Naive thymus-derived CD4-positive, alpha-beta T cell (primary cell): ENCODE measurements around the gene VDR. TPM values are rescaled to one million over a fixed set of nuclear protein-coding genes. Genes with fewer than 3 reads are reported as not detected.

Experiments used
- ATAC-seq: fragments of 150-1000 bp; cut with Tn5 transposase; 2 replicates; pipeline ENCODE4 v1.10.0; 2021; ENCODE audit warnings: mild to moderate bottlenecking, moderate library complexity
- CTCF ChIA-PET: fragments of 350-600 bp; sonication (Branson Sonifier 250); formaldehyde crosslinking; loops from one replicate; lab custom pipeline; 2021; ENCODE audit warnings: antibody characterized with exemption; lab: Charles Lee
- POLR2A ChIA-PET: fragments of 350-600 bp; sonication (Branson Sonifier 250); formaldehyde crosslinking; loops from one replicate; lab custom pipeline; 2021; ENCODE audit warnings: antibody characterized with exemption, inconsistent platforms; lab: Charles Lee
- DNase-seq, 9 donors: peaks; one replicate each; pipeline versions ENCODE4 v3.0.0 to v3.0.0-alpha.2; 2020 to 2022; ENCODE audit warnings: mixed read lengths in 1 of 9
- H3K27ac ChIP-seq: one replicate; pipeline ENCODE4 v1.7.0; 2013; ENCODE audit warnings: mild to moderate bottlenecking, low read depth, low read length, moderate library complexity
- H3K27me3 ChIP-seq, 2 donors: one replicate each; pipeline ENCODE4 v1.7.0; 2013; ENCODE audit warnings: low read length in 2 of 2, mild to moderate bottlenecking in 2 of 2, moderate library complexity in 2 of 2; ENCODE audit not compliant: control insufficient read depth in 2 of 2, insufficient read depth in 2 of 2
- H3K36me3 ChIP-seq, 3 experiments: 1 replicate in 2 of 3; 2 replicates in 1 of 3; pipeline ENCODE4 v1.7.0; 2013; ENCODE audit warnings: low read length in 3 of 3, mild to moderate bottlenecking in 3 of 3, moderate library complexity in 1 of 3; ENCODE audit not compliant: insufficient read depth in 3 of 3, control insufficient read depth in 2 of 3
- H3K4me1 ChIP-seq, 2 donors: one replicate each; pipeline ENCODE4 v1.7.0; 2013; ENCODE audit warnings: low read length in 2 of 2, mild to moderate bottlenecking in 2 of 2, moderate library complexity in 1 of 2; ENCODE audit not compliant: control insufficient read depth in 2 of 2, insufficient read depth in 2 of 2
- H3K4me3 ChIP-seq: 2 replicates; pipeline ENCODE4 v1.7.0; 2013; ENCODE audit warnings: mild to moderate bottlenecking, low read length
- H3K9me3 ChIP-seq, 3 experiments: 1 replicate in 2 of 3; 2 replicates in 1 of 3; pipeline ENCODE4 v1.7.0; 2013; ENCODE audit warnings: low read length in 3 of 3; ENCODE audit not compliant: control insufficient read depth in 2 of 3
- H3K27ac Mint-ChIP-seq, 9 donors: one replicate each; pipeline ENCODE4 v1.8.0; 2020 to 2022; ENCODE audit warnings: mixed read lengths in 9 of 9, mild to moderate bottlenecking in 8 of 9, moderate library complexity in 5 of 9, inconsistent platforms in 2 of 9
- H3K27me3 Mint-ChIP-seq, 5 donors: one replicate each; pipeline ENCODE4 v1.8.0; 2021 to 2022; ENCODE audit warnings: mixed read lengths in 5 of 5, mild to moderate bottlenecking in 1 of 5
- H3K36me3 Mint-ChIP-seq, 5 donors: one replicate each; pipeline ENCODE4 v1.8.0; 2020 to 2022; ENCODE audit warnings: mixed read lengths in 5 of 5, mild to moderate bottlenecking in 3 of 5, inconsistent platforms in 1 of 5
- H3K4me1 Mint-ChIP-seq, 7 donors: one replicate each; pipeline ENCODE4 v1.8.0; 2020 to 2022; ENCODE audit warnings: mixed read lengths in 7 of 7, mild to moderate bottlenecking in 3 of 7, inconsistent platforms in 1 of 7
- H3K4me3 Mint-ChIP-seq, 10 donors: one replicate each; pipeline ENCODE4 v1.8.0; 2020 to 2022; ENCODE audit warnings: mild to moderate bottlenecking in 10 of 10, mixed read lengths in 10 of 10, moderate library complexity in 6 of 10, inconsistent platforms in 2 of 10
- H3K9me3 Mint-ChIP-seq, 11 donors: one replicate each; pipeline ENCODE4 v1.8.0; 2020 to 2022; ENCODE audit warnings: mixed read lengths in 11 of 11, mild to moderate bottlenecking in 4 of 11, inconsistent platforms in 1 of 11, moderate library complexity in 1 of 11
- intact Hi-C, 2 donors: fragments of 100-400 bp; cut with micrococcal nuclease; formaldehyde crosslinking; loops; one replicate each; pipeline ENCODE4 v1.15.1; 2023
- polyA plus RNA-seq, 2 donors: library from polyadenylated mRNA; unstranded; fragments of 300-500 nt; fragmentation: Illumina TruSeq; gene quantifications; one replicate each; pipeline ENCODE4 v1.2.3, GENCODE V29; 2021
- total RNA-seq, 6 experiments: library from RNA in 5 of 6; stranded (reverse) in 5 of 6; gene quantifications; 1 replicate in 5 of 6; 2 replicates in 1 of 6; pipeline ENCODE4 v1.2.3 and lab custom pipeline; 2021 to 2026

VDR gene
- total and polyA plus RNA-seq, 7 experiments from 2014 or later = 0.11 to 82.6 (median 2.5) TPM

- peaks cover 5 to 26% (median 25%) of the 10 kb centered on the region in 5 donors for H3K27me3 Mint-ChIP-seq
- ChIA-PET POLR2A (no interaction called here), CTCF (no interaction called here)
- Histone ChIP-seq H3K4me3 (no peak overlapping the region), H3K36me3 (no peaks in the 10 kb centered on the region), H3K9me3 (no peaks in the 10 kb centered on the region), H3K4me1 (no peaks in the 10 kb centered on the region), H3K27me3 (no peaks in the 10 kb centered on the region), H3K27ac (no peak overlapping the region)
- peaks cover 0 to 12% (median 7%) of the 10 kb centered on the region in 7 donors for H3K4me1 Mint-ChIP-seq
- DNase-seq = peak in 7 of 9 donors; percentile 24 to 55 (median 45)
- H3K4me3 Mint-ChIP-seq = no peak overlapping the region
- intact Hi-C loops = loop anchor here (1.0 to 5.0 kb wide), 3 partner anchors 223 to 675 kb away; no protein-coding TSS in a partner anchor
- H3K27ac Mint-ChIP-seq = no peak overlapping the region
- H3K9me3 Mint-ChIP-seq = no peaks in the 10 kb centered on the region
- ATAC-seq = peak; percentile 14
- no peaks in the 10 kb centered on the region for H3K36me3 Mint-ChIP-seq
These were observed 37.2 kb upstream of the VDR start for GRCh38 chr12:47941871-47942613.

- intact Hi-C loops = loop anchor here in 1 of 2 donors (5.0 kb wide), 1 partner anchor 676 kb away; no protein-coding TSS in a partner anchor
- no peak for ATAC-seq
These were observed 36.6 kb upstream of the VDR start for GRCh38 chr12:47941475-47941780.

GRCh38 chr12:47940773-47941474 is 36.1 kb upstream of the VDR start:
- ATAC-seq = no peak

More at GRCh38 chr12:47941475-47941780, 36.6 kb upstream of the VDR start:
- Histone ChIP-seq H3K9me3 (no peaks in the 10 kb centered on the region), H3K36me3 (no peaks in the 10 kb centered on the region), H3K27me3 (no peaks in the 10 kb centered on the region), H3K4me1 (no peaks in the 10 kb centered on the region), H3K4me3 (no peak overlapping the region), H3K27ac (no peak overlapping the region)
- H3K36me3 Mint-ChIP-seq = no peaks in the 10 kb centered on the region
- H3K4me3 Mint-ChIP-seq = no peak overlapping the region
- H3K27ac Mint-ChIP-seq = peak overlapping the region in 1 of 9 donors; percentile 9
- ChIA-PET POLR2A (no interaction called here), CTCF (interaction anchor here (1.0 kb wide), 1 partner anchor 200 kb away, joined by 3 read pairs; no protein-coding TSS in a partner anchor)
- peaks cover 0 to 11% (median 6%) of the 10 kb centered on the region in 7 donors for H3K4me1 Mint-ChIP-seq
- H3K27me3 Mint-ChIP-seq = peaks cover 5 to 26% (median 20%) of the 10 kb centered on the region in 5 donors
- no peaks in the 10 kb centered on the region for H3K9me3 Mint-ChIP-seq
- DNase-seq = no peak

DNA sequence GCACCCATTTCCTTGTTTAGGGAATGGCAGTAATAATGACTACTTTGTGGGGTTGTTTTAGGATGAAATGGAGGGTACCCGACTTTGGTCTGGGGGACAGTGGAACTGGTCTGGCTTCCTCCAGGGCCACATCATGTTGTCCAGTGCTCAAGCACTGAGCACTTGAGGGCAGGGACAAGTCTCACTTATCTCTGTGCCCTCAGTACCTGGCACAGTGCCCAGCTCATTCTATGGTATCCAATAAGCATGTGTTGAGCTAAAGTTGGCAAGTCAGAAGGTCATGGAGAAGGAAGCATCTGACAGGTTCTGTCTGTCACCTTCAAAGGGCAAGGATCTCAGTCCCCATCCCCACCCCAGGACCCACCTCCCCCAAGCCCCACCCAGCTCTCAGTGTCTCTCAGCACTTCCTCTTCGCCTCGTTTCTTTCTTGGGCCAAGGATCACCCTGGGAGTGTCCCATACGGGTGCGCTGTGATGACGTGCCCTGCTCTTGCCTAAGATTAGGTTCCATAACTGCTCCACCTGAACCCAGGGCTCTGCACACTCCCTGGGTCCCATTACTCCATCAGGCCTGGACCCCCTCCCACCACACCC is 34.3 kb upstream of the VDR start:
- Histone ChIP-seq H3K9me3 (no peaks in the 10 kb centered on the region), H3K36me3 (no peaks in the 10 kb centered on the region), H3K4me1 (no peaks in the 10 kb centered on the region), H3K27me3 (no peaks in the 10 kb centered on the region), H3K27ac (no peak overlapping the region), H3K4me3 (no peak overlapping the region)
- H3K36me3 Mint-ChIP-seq = no peaks in the 10 kb centered on the region
- ATAC-seq = no peak
- POLR2A ChIA-PET = no interaction called here
- no peaks in the 10 kb centered on the region for H3K9me3 Mint-ChIP-seq
- H3K27ac Mint-ChIP-seq = peak overlapping the region in 1 of 9 donors; percentile 76
- H3K27me3 Mint-ChIP-seq = peaks cover 5 to 26% (median 18%) of the 10 kb centered on the region in 5 donors
- no peak for DNase-seq
- H3K4me1 Mint-ChIP-seq = peaks cover 0 to 11% (median 6%) of the 10 kb centered on the region in 7 donors
- CTCF ChIA-PET = no interaction called here
- intact Hi-C loops = no loop called here
- H3K4me3 Mint-ChIP-seq = no peak overlapping the region

More at GRCh38 chr12:47940773-47941474, 36.1 kb upstream of the VDR start:
- H3K9me3 Mint-ChIP-seq = no peaks in the 10 kb centered on the region
- CTCF ChIA-PET = interaction anchor here (0.6 to 1.0 kb wide), 2 partner anchors 55 to 200 kb away, joined by 3 to 4 read pairs; no protein-coding TSS in a partner anchor
- Histone ChIP-seq H3K36me3 (no peaks in the 10 kb centered on the region), H3K4me1 (no peaks in the 10 kb centered on the region), H3K9me3 (no peaks in the 10 kb centered on the region), H3K4me3 (no peak overlapping the region), H3K27me3 (no peaks in the 10 kb centered on the region), H3K27ac (no peak overlapping the region)
- intact Hi-C loops = loop anchor here in 1 of 2 donors (5.0 kb wide), 1 partner anchor 676 kb away; no protein-coding TSS in a partner anchor
- peaks cover 5 to 26% (median 18%) of the 10 kb centered on the region in 5 donors for H3K27me3 Mint-ChIP-seq
- no peaks in the 10 kb centered on the region for H3K36me3 Mint-ChIP-seq
- peaks cover 0 to 11% (median 6%) of the 10 kb centered on the region in 7 donors for H3K4me1 Mint-ChIP-seq
- H3K27ac Mint-ChIP-seq = peak overlapping the region in 2 of 9 donors; percentile 9 to 15
- POLR2A ChIA-PET = no interaction called here
- peak overlapping the region in 1 of 10 donors; percentile 0 for H3K4me3 Mint-ChIP-seq
- DNase-seq = no peak

GRCh38 chr12:47938594-47938993 is 33.8 kb upstream of the VDR start:
- Histone ChIP-seq H3K36me3 (no peaks in the 10 kb centered on the region), H3K27me3 (no peaks in the 10 kb centered on the region), H3K27ac (no peak overlapping the region), H3K4me1 (no peaks in the 10 kb centered on the region), H3K4me3 (no peak overlapping the region), H3K9me3 (no peaks in the 10 kb centered on the region)
- DNase-seq (no peak), ATAC-seq (no peak)
- Mint-ChIP-seq H3K27me3 (peaks cover 5 to 23% (median 18%) of the 10 kb centered on the region in 5 donors), H3K27ac (no peak overlapping the region), H3K9me3 (no peaks in the 10 kb centered on the region), H3K4me1 (peaks cover 0 to 11% (median 6%) of the 10 kb centered on the region in 7 donors), H3K4me3 (no peak overlapping the region), H3K36me3 (no peaks in the 10 kb centered on the region)
- intact Hi-C loops = no loop called here
- POLR2A ChIA-PET = no interaction called here
- CTCF ChIA-PET = no interaction called here

GRCh38 chr12:47938093-47938492 is 33.3 kb upstream of the VDR start:
- POLR2A ChIA-PET = no interaction called here

More at GRCh38 chr12:47938093-47938492, 33.3 kb upstream of the VDR start:
- H3K4me3 ChIP-seq = no peak overlapping the region
- DNase-seq (peak in 1 of 9 donors; percentile 8), ATAC-seq (no peak)
- no peaks in the 10 kb centered on the region for H3K36me3 Mint-ChIP-seq
- H3K27me3 Mint-ChIP-seq = peaks cover 5 to 20% (median 17%) of the 10 kb centered on the region in 5 donors
- no peaks in the 10 kb centered on the region for H3K9me3 Mint-ChIP-seq
- no peak overlapping the region for H3K4me3 Mint-ChIP-seq
- H3K27ac Mint-ChIP-seq = no peak overlapping the region
- no peaks in the 10 kb centered on the region for H3K36me3 ChIP-seq
- no peaks in the 10 kb centered on the region for H3K27me3 ChIP-seq
- H3K27ac ChIP-seq = no peak overlapping the region
- no peaks in the 10 kb centered on the region for H3K4me1 ChIP-seq
- CTCF ChIA-PET = no interaction called here
- H3K4me1 Mint-ChIP-seq = peaks cover 0 to 11% (median 6%) of the 10 kb centered on the region in 7 donors
- no peaks in the 10 kb centered on the region for H3K9me3 ChIP-seq
- intact Hi-C loops = no loop called here
